Thyroid gland (tissue), 4 donors: Measurements from ENCODE around the gene KBTBD7. TPM values are rescaled to one million over a fixed set of nuclear protein-coding genes. Genes with fewer than 3 reads are reported as not detected.

Experiments used
- DNase-seq, 2 donors: peaks; one replicate each; pipeline ENCODE4 v3.0.0-alpha.2; 2019
- H3K27ac ChIP-seq, 3 donors: fragments of 200-600 bp; sonication (generic); 1 replicate in 2 of 3; 2 replicates in 1 of 3; pipeline ENCODE4 v1.5.1; 2016 to 2019; ENCODE audit warnings: mild to moderate bottlenecking in 1 of 3, moderate library complexity in 1 of 3
- H3K27me3 ChIP-seq: fragments of 200-600 bp; sonication (generic); one replicate; pipeline ENCODE4 v1.5.1; 2019
- H3K36me3 ChIP-seq, 2 donors: fragments of 200-600 bp; sonication (generic); one replicate each; pipeline ENCODE4 v1.5.1; 2016 to 2019
- H3K4me1 ChIP-seq, 2 donors: fragments of 200-600 bp; sonication (generic); one replicate each; pipeline ENCODE4 v1.5.1; 2017 to 2019
- H3K4me3 ChIP-seq, 3 donors: fragments of 200-600 bp; sonication (generic); replicated peaks in 1 of 3; 1 replicate in 2 of 3; 2 replicates in 1 of 3; pipeline ENCODE4 v1.5.1; 2016; ENCODE audit warnings: mild to moderate bottlenecking in 1 of 3
- H3K9me3 ChIP-seq: fragments of 200-600 bp; sonication (generic); one replicate; pipeline ENCODE4 v1.5.1; 2017
- CTCF ChIP-seq, 6 experiments: fragments of 200-600 bp in 3 of 6; fragments of 450-650 bp in 3 of 6; sonication (generic) in 3 of 6; IDR thresholded peaks; one replicate each; pipeline ENCODE4 v1.5.1; 2016 to 2019; ENCODE audit warnings: antibody characterized with exemption in 6 of 6, mild to moderate bottlenecking in 2 of 6, inconsistent platforms in 1 of 6, moderate library complexity in 1 of 6
- POLR2A ChIP-seq, 2 donors: fragments of 450-650 bp; IDR thresholded peaks; one replicate each; pipeline ENCODE4 v1.6.1; 2017; ENCODE audit warnings: antibody characterized with exemption in 2 of 2, mild to moderate bottlenecking in 2 of 2, moderate library complexity in 1 of 2
- WGBS, 2 donors: methylation state at CpG; one replicate each; pipeline ENCODE4 v1.1.5; 2017; 5-methylcytosine and 5-hydroxymethylcytosine counted together
- intact Hi-C: fragments of 100-400 bp; cut with DNase I; formaldehyde crosslinking; loops from one replicate; pipeline ENCODE4 v1.15.1; 2023
- total RNA-seq, 4 donors: library from RNA; depleted of rRNA; stranded (reverse); fragments of >200 nt; gene quantifications; one replicate each; pipeline ENCODE4 v1.2.3, GENCODE V29; 2016

KBTBD7 gene
- total RNA-seq, 4 donors from 2014 or later = 11.4 to 19.2 (median 14.6) TPM

DNA sequence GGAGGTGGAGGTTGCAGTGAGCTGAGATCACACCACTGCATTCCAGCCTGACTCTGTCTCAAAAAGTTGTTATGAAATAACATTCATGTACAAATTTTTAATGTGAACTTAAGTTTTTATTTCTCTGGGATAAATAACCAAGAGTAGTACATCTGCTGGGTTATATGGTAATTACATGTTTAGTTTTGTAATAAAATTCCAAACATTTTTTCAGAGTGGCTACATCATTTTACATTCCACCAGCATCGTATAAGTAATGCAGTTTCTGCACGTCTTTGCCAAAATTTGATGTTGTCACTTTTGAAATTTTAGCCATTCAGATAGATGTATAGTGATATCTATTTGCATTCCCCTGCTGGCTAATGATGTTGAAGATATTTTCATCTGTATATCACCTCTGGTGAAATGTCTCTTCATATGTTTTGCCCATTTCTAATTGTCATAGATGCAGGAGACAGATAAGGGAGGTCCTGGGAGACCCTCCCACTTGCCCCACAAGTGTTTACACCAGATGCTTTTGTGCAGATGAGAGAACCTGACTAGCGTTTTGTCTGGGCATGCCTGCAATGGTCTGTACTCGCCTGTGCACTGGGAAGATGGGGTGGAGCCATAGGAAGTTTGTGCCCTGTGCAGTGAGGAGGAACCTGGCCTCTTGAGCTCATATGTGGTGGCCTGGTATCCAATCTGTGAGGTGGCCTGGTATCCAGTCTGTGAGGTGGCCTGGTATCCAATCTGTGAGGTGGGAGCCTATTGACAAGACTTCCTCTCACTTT, 49.0 kb downstream of the KBTBD7 start:
- 75 to 91% methylated on average over 4 of the region's 4 CpGs for WGBS, 2 donors
- Histone ChIP-seq H3K27me3 (no peaks in the 10 kb centered on the region), H3K27ac (no peak overlapping the region), H3K4me3 (no peak overlapping the region), H3K4me1 (no peaks in the 10 kb centered on the region), H3K9me3 (no peaks in the 10 kb centered on the region), H3K36me3 (no peaks in the 10 kb centered on the region)
- intact Hi-C loops = no loop called here
- DNase-seq = no peak
- TF ChIP-seq CTCF (IDR thresholded peaks at IDR 0.05) (no peak), POLR2A (IDR thresholded peaks at IDR 0.05) (no peak)

- H3K27ac ChIP-seq = no peak overlapping the region
- DNase-seq = no peak
- no peaks in the 10 kb centered on the region for H3K4me1 ChIP-seq
- 70 to 81% methylated on average over 2 of the region's 2 CpGs for WGBS, 2 donors
- no peak overlapping the region for H3K4me3 ChIP-seq
- H3K36me3 ChIP-seq = no peaks in the 10 kb centered on the region
- H3K9me3 ChIP-seq = no peaks in the 10 kb centered on the region
- intact Hi-C loops = no loop called here
- TF ChIP-seq POLR2A (IDR thresholded peaks at IDR 0.05) = no peak
- no peak for TF ChIP-seq CTCF (IDR thresholded peaks at IDR 0.05)
- no peaks in the 10 kb centered on the region for H3K27me3 ChIP-seq
These were observed 49.8 kb downstream of the KBTBD7 start for GRCh38 chr13:41144576-41144975.

Other genes with a start within 250 kb of the KBTBD7 start
- 100 to 1,000 TPM; 105 to 119 (median 110) TPM for gene ELF1, start 175.3 kb downstream of the KBTBD7 start, total RNA-seq
- gene WBP4, start 133.1 kb downstream of the KBTBD7 start, total RNA-seq = 10 to 100 TPM in 3 of 4 donors, 1 to 10 TPM in 1; 9.4 to 19.2 (median 10.6) TPM
- 10 to 100 TPM; 10.2 to 11.9 (median 11.2) TPM for gene KBTBD6, start 61.8 kb downstream of the KBTBD7 start, total RNA-seq
- 10 to 100 TPM in 3 of 4 donors, 1 to 10 TPM in 1; 9.3 to 22.2 (median 12.0) TPM for gene MTRF1, start 69.0 kb upstream of the KBTBD7 start, total RNA-seq
- 10 to 100 TPM; 16.9 to 42.7 (median 19.0) TPM for gene NAA16, start 116.7 kb upstream of the KBTBD7 start, total RNA-seq